DMS79 (cell line): ENCODE results near the gene AGAP1.
A peak's percentile ranks its signal among the peaks of the same experiment; 100 is the strongest.

ENCODE experiments used
- DNase-seq: peaks from one replicate; lab custom pipeline; 2025; lab: John Stamatoyannopoulos, UW

AGAP1 gene

GRCh38 chr2:236171181-236171679 lies 677.4 kb downstream of the AGAP1 start:
- DNase-seq: no peak

- DNase-seq: no peak
These were observed 677.9 kb downstream of the AGAP1 start for GRCh38 chr2:236171680-236172254.

- DNase-seq: no peak
These were observed 678.6 kb downstream of the AGAP1 start for GRCh38 chr2:236172255-236173035.

DNA sequence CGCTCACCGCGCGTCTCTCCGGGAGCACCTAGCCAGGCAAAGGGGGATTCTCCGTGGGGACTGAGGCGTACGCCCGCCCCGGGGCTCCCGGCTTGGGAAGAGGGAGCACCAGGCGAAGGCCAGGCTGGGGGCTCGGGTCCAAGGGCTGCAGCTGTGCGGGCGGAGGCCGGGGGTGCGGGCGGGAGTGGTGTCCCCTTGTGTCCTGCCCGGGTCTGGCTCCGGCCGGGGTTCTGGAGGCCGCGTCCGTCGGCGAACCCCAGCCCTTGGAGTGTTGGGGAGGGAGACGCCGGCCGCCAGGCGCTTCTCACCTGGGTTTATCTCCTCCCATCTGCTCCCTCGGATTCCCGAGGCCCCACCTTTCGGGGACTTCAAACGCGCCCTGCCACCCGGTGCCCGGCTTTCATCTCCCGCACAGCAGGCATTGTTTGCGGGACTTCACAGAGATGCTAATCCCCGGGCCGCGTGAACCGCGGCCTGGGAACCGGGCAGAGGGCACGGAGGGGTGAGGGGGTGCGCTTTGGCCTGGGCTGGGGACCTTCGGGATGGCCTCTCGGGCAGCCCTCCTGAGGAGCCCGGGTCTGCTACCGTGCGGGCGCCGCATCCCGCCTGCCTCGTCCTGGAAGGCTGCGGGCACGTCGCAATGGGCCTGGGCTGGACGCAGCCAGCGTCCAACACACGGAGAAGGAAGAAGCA lies 679.3 kb downstream of the AGAP1 start:
- no peak for DNase-seq

DNA sequence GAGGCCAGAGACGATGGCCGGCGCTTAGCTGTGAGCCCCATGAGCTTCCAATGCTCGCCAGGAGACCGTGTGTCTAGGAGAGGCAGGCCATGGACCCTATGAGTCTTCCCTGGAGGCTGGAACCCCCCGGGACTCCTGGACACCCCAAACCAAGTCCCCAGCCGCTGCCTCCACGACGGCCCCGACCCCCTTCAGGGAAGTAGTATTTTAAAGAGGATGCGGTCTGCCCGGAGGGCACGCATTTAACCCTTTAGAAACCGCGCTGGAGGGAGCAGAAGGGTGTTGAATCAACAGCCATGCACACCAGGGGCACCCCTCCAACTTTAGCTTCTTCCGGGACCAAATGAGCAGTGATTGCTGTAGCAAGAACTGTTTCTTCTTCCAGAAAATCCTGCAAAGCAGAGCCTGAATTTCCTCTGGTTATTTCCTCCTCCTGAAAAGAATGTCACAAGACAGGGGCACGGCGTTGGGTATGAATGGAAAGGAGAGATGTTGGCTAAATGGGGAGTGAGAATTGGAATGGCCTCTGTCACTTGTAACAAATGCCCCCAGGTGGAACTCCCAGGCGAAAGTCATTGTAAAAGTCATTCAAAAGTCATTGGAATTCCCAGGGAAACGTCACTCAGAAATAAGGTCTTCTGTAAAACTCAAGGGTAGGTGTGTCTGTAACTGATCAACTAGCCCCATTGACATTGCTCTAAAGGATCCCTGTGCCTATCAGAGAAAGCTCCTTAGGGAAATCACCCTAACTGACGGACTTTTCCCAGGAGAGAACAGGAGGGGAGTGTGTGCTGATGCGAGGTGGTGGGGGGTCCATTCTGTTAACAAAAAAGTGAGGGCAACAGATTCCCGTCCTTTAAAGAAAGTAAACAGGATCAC lies 680.1 kb downstream of the AGAP1 start:
- no peak for DNase-seq

- no peak for DNase-seq
These were observed 681.8 kb downstream of the AGAP1 start for GRCh38 chr2:236175548-236176150.

DNA sequence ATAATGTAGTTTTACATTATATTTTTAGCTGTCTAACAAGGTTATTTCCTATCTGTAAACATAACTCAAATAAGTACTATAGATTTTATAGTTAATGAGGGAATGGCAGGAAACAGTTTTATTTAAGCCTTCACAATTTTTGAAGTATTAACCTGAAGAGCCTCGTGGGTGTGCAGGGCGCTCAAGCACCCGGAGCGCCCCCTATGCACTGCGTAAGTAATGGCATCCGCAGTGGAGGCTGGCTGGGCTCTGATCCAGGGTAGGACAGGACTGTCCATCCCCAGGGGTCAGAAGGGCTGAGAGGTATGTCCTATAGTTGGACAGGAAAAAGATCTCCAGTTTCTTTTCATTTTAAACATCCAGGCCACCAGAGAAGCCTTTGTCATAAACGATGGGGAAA lies 682.6 kb downstream of the AGAP1 start:
- no peak for DNase-seq

DNA sequence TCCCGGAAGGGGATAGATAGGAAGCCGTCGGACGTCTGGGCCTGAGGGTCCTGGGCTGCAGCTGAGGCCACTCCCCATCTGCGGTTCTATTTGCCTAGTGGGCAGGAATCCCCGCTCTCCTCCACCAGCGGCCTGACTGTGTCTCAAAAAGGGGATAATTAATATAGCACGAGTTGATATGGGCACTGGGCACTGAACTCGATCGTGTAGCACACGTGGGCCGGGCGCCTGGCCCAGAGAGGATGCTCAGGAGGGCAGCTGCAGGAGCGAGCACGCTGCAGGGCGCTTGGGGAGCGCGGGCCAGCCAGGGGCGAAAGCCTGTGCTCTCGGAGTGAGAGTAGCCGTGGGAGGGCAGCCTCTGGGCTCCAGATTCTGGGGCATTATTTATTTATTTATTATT lies 683.1 kb downstream of the AGAP1 start:
- no peak for DNase-seq

GRCh38 chr2:236177604-236177966 lies 683.7 kb downstream of the AGAP1 start:
- no peak for DNase-seq

DNA sequence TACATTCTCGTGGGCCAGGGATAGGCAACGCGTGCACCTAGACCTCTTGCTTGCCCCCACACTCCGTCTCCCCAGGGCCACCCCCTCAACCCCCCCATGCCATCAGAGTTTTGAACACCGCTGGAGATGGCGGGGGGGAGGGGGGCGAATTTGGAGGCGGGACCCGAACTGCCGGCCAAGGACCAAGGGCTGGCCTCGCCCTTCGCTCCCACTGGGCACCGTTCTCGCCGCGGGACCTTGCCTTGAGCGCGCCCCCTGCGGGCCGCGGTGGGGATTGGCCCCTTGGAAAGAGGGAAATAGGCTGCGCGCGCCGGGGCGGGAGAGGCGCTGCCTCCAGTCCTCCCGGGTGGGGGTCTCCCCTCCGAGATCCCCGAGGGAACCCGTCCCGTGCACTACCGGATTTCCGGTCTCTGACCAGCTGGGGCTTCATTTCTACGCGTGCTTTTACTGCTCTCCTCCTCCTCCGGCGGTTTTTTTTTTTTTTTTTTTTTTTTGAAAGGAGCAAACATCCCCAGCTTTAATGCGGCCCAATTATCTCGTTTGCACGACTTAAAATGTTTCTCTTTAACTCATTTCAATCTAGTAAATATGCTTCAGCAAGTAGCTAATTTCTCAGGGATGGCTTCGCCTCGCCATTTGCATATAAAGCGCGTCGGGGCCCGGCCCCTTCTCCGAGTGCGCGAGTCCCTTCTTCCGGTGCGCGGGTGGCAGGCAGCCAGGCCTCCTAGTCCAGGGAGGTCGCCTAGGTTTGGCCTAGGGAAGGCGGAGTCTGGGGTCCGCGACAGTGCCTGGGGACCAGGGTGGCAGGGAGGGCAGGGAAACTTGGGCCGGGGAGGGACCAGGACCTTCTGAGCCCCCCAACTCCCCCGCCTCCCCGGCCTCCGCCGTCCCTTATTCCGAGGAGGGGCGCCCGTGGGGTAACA lies 684.4 kb downstream of the AGAP1 start:
- peak; percentile 57 for DNase-seq

- DNase-seq: no peak
These were observed 685.0 kb downstream of the AGAP1 start for GRCh38 chr2:236178890-236179235.

GRCh38 chr2:236179236-236180075 lies 685.6 kb downstream of the AGAP1 start:
- DNase-seq: no peak

DNA sequence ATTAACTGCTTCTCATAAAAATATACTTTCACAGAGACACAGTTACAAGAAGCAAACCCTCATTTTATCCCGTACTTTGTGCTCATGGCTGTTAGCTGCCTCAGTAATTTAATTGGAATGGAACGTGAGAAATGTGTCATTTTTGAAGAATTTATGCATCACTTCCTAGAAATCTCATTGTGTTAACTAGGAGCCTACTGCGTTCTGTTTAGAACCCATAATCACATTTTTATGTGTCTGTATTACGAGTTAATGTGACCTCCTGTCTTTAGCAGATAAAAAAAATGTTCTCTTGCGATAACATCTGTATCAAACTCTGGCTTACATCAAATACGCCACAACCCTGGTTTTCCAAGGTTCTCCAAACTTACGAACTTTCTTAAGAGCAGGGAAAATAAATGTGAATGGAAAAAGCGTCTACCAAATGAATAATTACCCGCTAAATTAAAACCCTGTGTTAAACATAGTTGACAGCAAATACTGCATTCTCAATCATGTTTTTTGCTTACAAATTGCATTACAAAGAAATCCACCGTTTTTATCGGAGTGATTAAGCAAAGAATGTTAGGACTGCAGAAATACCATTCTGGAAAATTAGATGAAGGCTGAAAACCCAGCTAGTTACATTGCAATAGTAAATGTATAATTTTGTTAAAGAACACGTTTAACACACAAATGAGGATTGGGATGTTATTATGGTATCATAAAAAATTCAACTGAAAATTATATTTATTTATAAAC lies 686.4 kb downstream of the AGAP1 start:
- DNase-seq: no peak

GRCh38 chr2:236180831-236181453 lies 687.1 kb downstream of the AGAP1 start:
- DNase-seq: no peak
